H9 (cell line): Measurements from ENCODE around the gene SEMA3G. TPM values are rescaled to one million over a fixed set of nuclear protein-coding genes. Genes with fewer than 3 reads are reported as not detected.

Experiments
- DNase-seq: peaks from one replicate; pipeline ENCODE4 v3.0.0-alpha.2; 2017
- H2AFZ ChIP-seq: one replicate; pipeline ENCODE4 v1.6.1; 2013; ENCODE audit warnings: mild to moderate bottlenecking, low read length, control low read depth, moderate library complexity
- H2AK5ac ChIP-seq: 2 replicates; pipeline ENCODE4 v1.6.1; 2013; ENCODE audit warnings: low read length, control low read depth, mixed read lengths; ENCODE audit not compliant: insufficient read length
- H2BK120ac ChIP-seq: one replicate; pipeline ENCODE4 v1.6.1; 2013; ENCODE audit warnings: low read depth, mild to moderate bottlenecking, low read length, control low read depth, inconsistent platforms; ENCODE audit not compliant: poor library complexity, severe bottlenecking
- H2BK12ac ChIP-seq: 2 replicates; pipeline ENCODE4 v1.6.1; 2013; ENCODE audit warnings: low read length, control low read depth, mixed read lengths, low read depth; ENCODE audit not compliant: insufficient read length
- H2BK15ac ChIP-seq: 2 replicates; pipeline ENCODE4 v1.6.1; 2013; ENCODE audit warnings: low read depth, low read length, control low read depth
- H2BK20ac ChIP-seq: one replicate; pipeline ENCODE4 v1.6.1; 2013; ENCODE audit warnings: low read depth, mild to moderate bottlenecking, low read length, control low read depth, inconsistent platforms; ENCODE audit not compliant: poor library complexity, severe bottlenecking
- H2BK5ac ChIP-seq: 2 replicates; pipeline ENCODE4 v1.6.1; 2013; ENCODE audit warnings: low read length, control low read depth, mixed read lengths; ENCODE audit not compliant: insufficient read length
- H3K14ac ChIP-seq: 2 replicates; pipeline ENCODE4 v1.6.1; 2013; ENCODE audit warnings: low read length, control low read depth; ENCODE audit not compliant: insufficient read depth
- H3K18ac ChIP-seq: 2 replicates; pipeline ENCODE4 v1.6.1; 2013; ENCODE audit warnings: low read depth, mild to moderate bottlenecking, mixed read lengths, low read length, control low read depth; ENCODE audit not compliant: insufficient read length
- H3K23ac ChIP-seq: 2 replicates; pipeline ENCODE4 v1.6.1; 2013; ENCODE audit warnings: low read length, control low read depth, mixed read lengths, low read depth; ENCODE audit not compliant: insufficient read length
- H3K23me2 ChIP-seq: 2 replicates; pipeline ENCODE4 v1.6.1; 2013; ENCODE audit warnings: low read depth, mild to moderate bottlenecking, mixed read lengths, low read length, control low read depth; ENCODE audit not compliant: insufficient read length, poor library complexity, severe bottlenecking
- H3K27ac ChIP-seq: 2 replicates; pipeline ENCODE4 v1.5.1; 2013; ENCODE audit warnings: low read length, control low read depth, mixed read lengths, low read depth; ENCODE audit not compliant: insufficient read length
- H3K27me3 ChIP-seq: 2 replicates; pipeline ENCODE4 v1.6.1; 2013; ENCODE audit warnings: low read length, control low read depth, inconsistent platforms; ENCODE audit not compliant: insufficient read depth
- H3K4ac ChIP-seq: 2 replicates; pipeline ENCODE4 v1.6.1; 2013; ENCODE audit warnings: low read depth, mild to moderate bottlenecking, control low read depth, inconsistent platforms, low read length, moderate library complexity
- H3K4me1 ChIP-seq: 2 replicates; pipeline ENCODE4 v1.6.1; 2013; ENCODE audit warnings: low read length, control low read depth, inconsistent platforms; ENCODE audit not compliant: insufficient read depth
- H3K4me2 ChIP-seq: 2 replicates; pipeline ENCODE4 v1.6.1; 2013; ENCODE audit warnings: low read length, control low read depth, mixed read lengths; ENCODE audit not compliant: insufficient read length, insufficient read depth
- H3K56ac ChIP-seq: 2 replicates; pipeline ENCODE4 v1.6.1; 2013; ENCODE audit warnings: low read depth, mild to moderate bottlenecking, mixed read lengths, low read length, control low read depth; ENCODE audit not compliant: insufficient read length
- H3K79me1 ChIP-seq: 2 replicates; pipeline ENCODE4 v1.6.1; 2013; ENCODE audit warnings: low read depth, mild to moderate bottlenecking, moderate library complexity, low read length, control low read depth, inconsistent platforms; ENCODE audit not compliant: insufficient read depth, poor library complexity, severe bottlenecking
- H3K79me2 ChIP-seq: 2 replicates; pipeline ENCODE4 v1.6.1; 2013; ENCODE audit warnings: low read length, control low read depth, inconsistent platforms; ENCODE audit not compliant: insufficient read depth
- H3K9ac ChIP-seq: 2 replicates; pipeline ENCODE4 v1.6.1; 2013; ENCODE audit warnings: low read length, control low read depth, mixed read lengths; ENCODE audit not compliant: insufficient read length; ENCODE audit errors: extremely low read depth
- H3K9me3 ChIP-seq: one replicate; pipeline ENCODE4 v1.6.1; 2013; ENCODE audit warnings: low read depth, low read length, inconsistent platforms; ENCODE audit not compliant: control insufficient read depth
- H3T11ph ChIP-seq: one replicate; pipeline ENCODE4 v1.6.1; 2013; ENCODE audit warnings: mild to moderate bottlenecking, low read length, control low read depth, inconsistent platforms
- H4K20me1 ChIP-seq: one replicate; pipeline ENCODE4 v1.6.1; 2013; ENCODE audit not compliant: control insufficient read depth, insufficient read length, insufficient read depth
- H4K5ac ChIP-seq: 2 replicates; pipeline ENCODE4 v1.6.1; 2013; ENCODE audit warnings: low read depth, mild to moderate bottlenecking, mixed read lengths, low read length, control low read depth; ENCODE audit not compliant: insufficient read length
- H4K8ac ChIP-seq: replicated peaks from 2 replicates; pipeline ENCODE4 v1.6.1; 2013; ENCODE audit warnings: low read length, control low read depth, mixed read lengths, low read depth; ENCODE audit not compliant: insufficient read length
- H4K91ac ChIP-seq: 2 replicates; pipeline ENCODE4 v1.6.1; 2013; ENCODE audit warnings: low read depth, mild to moderate bottlenecking, moderate library complexity, mixed read lengths, low read length, control low read depth; ENCODE audit not compliant: insufficient read length
- H3K27ac Mint-ChIP-seq, 3 experiments: 2 replicates in 2 of 3; 3 replicates in 1 of 3; pipeline ENCODE4 v1.8.0; 2020 to 2021; ENCODE audit warnings: mixed read lengths in 3 of 3, mild to moderate bottlenecking in 1 of 3, moderate library complexity in 1 of 3
- H3K27me3 Mint-ChIP-seq: 2 replicates; pipeline ENCODE4 v1.8.0; 2021; ENCODE audit warnings: low read depth, mild to moderate bottlenecking, moderate library complexity, mixed read lengths
- H3K36me3 Mint-ChIP-seq, 3 experiments: 2 replicates in 2 of 3; 3 replicates in 1 of 3; pipeline ENCODE4 v1.8.0; 2020 to 2021; ENCODE audit warnings: low read depth in 3 of 3, mixed read lengths in 3 of 3; ENCODE audit not compliant: insufficient read depth in 1 of 3
- H3K4me1 Mint-ChIP-seq, 2 experiments: 2 replicates each; pipeline ENCODE4 v1.8.0; 2020; ENCODE audit warnings: mixed read lengths in 2 of 2
- H3K4me3 Mint-ChIP-seq, 2 experiments: 2 replicates in 1 of 2; 3 replicates in 1 of 2; pipeline ENCODE4 v1.8.0; 2020 to 2021; ENCODE audit warnings: mild to moderate bottlenecking in 2 of 2, mixed read lengths in 2 of 2, moderate library complexity in 1 of 2
- H3K9me3 Mint-ChIP-seq, 2 experiments: 2 replicates in 1 of 2; 3 replicates in 1 of 2; pipeline ENCODE4 v1.8.0; 2020; ENCODE audit warnings: mild to moderate bottlenecking in 2 of 2, mixed read lengths in 2 of 2, moderate library complexity in 1 of 2
- WGBS: extraction: QIAGEN DNeasy Blood & Tissue Kit; methylation state at CpG from one replicate; pipeline ENCODE4 v1.1.7; 2013; ENCODE audit warnings: missing lambda C conversion rate, low lambda C conversion rate, mixed read lengths; ENCODE audit not compliant: insufficient read length; ENCODE audit errors: extremely low coverage; 5-methylcytosine and 5-hydroxymethylcytosine counted together
- total RNA-seq: library from RNA; stranded (reverse); gene quantifications from 2 replicates; pipeline ENCODE4 v1.2.1, GENCODE V29; 2021
- TF ChIP-seq, protein P1 (sequence below): fragments of 200-600 bp; sonication (generic); conservative IDR thresholded peaks from 3 replicates; pipeline ENCODE4 v1.8.0; 2021; ENCODE audit warnings: antibody characterized with exemption, mild to moderate bottlenecking

The SEMA3G gene
- total RNA-seq, 1 experiment from 2014 or later: 2.4 TPM

DNA sequence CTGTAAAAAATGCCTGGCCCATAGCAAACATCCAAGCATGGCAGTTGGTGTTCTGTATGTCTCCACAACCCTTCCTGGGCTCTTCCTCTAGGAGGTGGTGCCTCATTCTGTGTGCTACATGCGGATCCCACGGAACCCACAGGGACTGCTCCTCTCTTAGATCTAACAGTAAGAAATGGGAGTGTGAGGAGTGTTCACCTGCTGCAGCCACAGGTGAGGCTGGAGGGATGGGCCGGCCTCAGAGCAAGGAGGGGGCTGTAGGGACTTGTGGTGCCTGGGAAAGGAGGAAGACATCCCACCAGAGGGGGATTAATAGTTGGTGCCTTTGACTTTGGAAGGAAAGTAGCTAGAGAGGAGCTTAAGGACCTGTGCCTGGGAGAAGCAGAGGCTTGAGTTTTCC is 22.2 kb downstream of the SEMA3G start:
- no peaks in the 10 kb centered on the region for H3K23me2 ChIP-seq
- H3K18ac ChIP-seq: no peak overlapping the region
- no peak overlapping the region for H4K5ac ChIP-seq
- no peaks in the 10 kb centered on the region for H3K9me3 ChIP-seq
- H3K14ac ChIP-seq: no peak overlapping the region
- Mint-ChIP-seq H3K9me3 (no peaks in the 10 kb centered on the region), H3K4me1 (peaks cover 15 to 16% of the 10 kb centered on the region in 2 experiments), H3K27me3 (no peaks in the 10 kb centered on the region), H3K4me3 (no peak overlapping the region), H3K36me3 (no peaks in the 10 kb centered on the region), H3K27ac (peak overlapping the region in 1 of 3 experiments; percentile 55; a peak in 1 of 7 replicates)
- no peak overlapping the region for H2BK15ac ChIP-seq
- H3T11ph ChIP-seq: no peak overlapping the region
- no peak overlapping the region for H4K8ac ChIP-seq
- H3K79me2 ChIP-seq: no peaks in the 10 kb centered on the region
- H2AFZ ChIP-seq: no peak overlapping the region
- no peak overlapping the region for H3K4me2 ChIP-seq
- H3K27me3 ChIP-seq: no peaks in the 10 kb centered on the region
- H4K20me1 ChIP-seq: no peaks in the 10 kb centered on the region
- no peak overlapping the region for H3K23ac ChIP-seq
- H3K79me1 ChIP-seq: no peaks in the 10 kb centered on the region
- H2BK120ac ChIP-seq: no peak overlapping the region
- no peak overlapping the region for H3K27ac ChIP-seq
- no peak overlapping the region for H2BK20ac ChIP-seq
- H2BK12ac ChIP-seq: no peak overlapping the region
- no peak overlapping the region for H3K9ac ChIP-seq
- no peak overlapping the region for H2AK5ac ChIP-seq
- no peak overlapping the region for H4K91ac ChIP-seq
- H2BK5ac ChIP-seq: no peak overlapping the region
- TF ChIP-seq, protein P1, sequence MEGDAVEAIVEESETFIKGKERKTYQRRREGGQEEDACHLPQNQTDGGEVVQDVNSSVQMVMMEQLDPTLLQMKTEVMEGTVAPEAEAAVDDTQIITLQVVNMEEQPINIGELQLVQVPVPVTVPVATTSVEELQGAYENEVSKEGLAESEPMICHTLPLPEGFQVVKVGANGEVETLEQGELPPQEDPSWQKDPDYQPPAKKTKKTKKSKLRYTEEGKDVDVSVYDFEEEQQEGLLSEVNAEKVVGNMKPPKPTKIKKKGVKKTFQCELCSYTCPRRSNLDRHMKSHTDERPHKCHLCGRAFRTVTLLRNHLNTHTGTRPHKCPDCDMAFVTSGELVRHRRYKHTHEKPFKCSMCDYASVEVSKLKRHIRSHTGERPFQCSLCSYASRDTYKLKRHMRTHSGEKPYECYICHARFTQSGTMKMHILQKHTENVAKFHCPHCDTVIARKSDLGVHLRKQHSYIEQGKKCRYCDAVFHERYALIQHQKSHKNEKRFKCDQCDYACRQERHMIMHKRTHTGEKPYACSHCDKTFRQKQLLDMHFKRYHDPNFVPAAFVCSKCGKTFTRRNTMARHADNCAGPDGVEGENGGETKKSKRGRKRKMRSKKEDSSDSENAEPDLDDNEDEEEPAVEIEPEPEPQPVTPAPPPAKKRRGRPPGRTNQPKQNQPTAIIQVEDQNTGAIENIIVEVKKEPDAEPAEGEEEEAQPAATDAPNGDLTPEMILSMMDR: no peak
- no peak overlapping the region for H3K4ac ChIP-seq
- peaks cover 3% of the 10 kb centered on the region; the same call in 1 of the 2 replicates for H3K4me1 ChIP-seq
- no peak overlapping the region for H3K56ac ChIP-seq
- no CpG with 5 or more reads among the region's 3 CpGs for WGBS
- DNase-seq: no peak
